Measurements from ENCODE around the gene TECTB. TPM values are rescaled to one million over a fixed set of nuclear protein-coding genes. Genes with fewer than 3 reads are reported as not detected.

The TECTB gene
- total RNA-seq, 1 experiment from 2014 or later, result not detected

- no peak for DNase-seq (ENCODE audit: low read depth)
Measured at GRCh38 chr10:112274831-112275230, 8.4 kb upstream of the TECTB start.

- no peak for DNase-seq (ENCODE audit: low read depth)
Measured at GRCh38 chr10:112275512-112276245, 7.5 kb upstream of the TECTB start.

- DNase-seq (ENCODE audit: low read depth), result no peak
Measured at GRCh38 chr10:112278871-112279270, 4.3 kb upstream of the TECTB start.

GRCh38 chr10:112279433-112279832, 3.8 kb upstream of the TECTB start:
- no peak for DNase-seq (ENCODE audit: low read depth)

GRCh38 chr10:112280205-112280921, 2.8 kb upstream of the TECTB start:
- no peak for DNase-seq (ENCODE audit: low read depth)

- no peak for DNase-seq (ENCODE audit: low read depth)
Measured at GRCh38 chr10:112282086-112282485, 1.1 kb upstream of the TECTB start.

- DNase-seq (ENCODE audit: low read depth), result no peak
Measured at GRCh38 chr10:112286837-112287818, 3.9 kb downstream of the TECTB start.

GRCh38 chr10:112287844-112288243, 4.6 kb downstream of the TECTB start:
- DNase-seq (ENCODE audit: low read depth), result no peak

GRCh38 chr10:112288486-112288885, 5.3 kb downstream of the TECTB start:
- no peak for DNase-seq (ENCODE audit: low read depth)

GRCh38 chr10:112289373-112290053, 6.3 kb downstream of the TECTB start:
- no peak for DNase-seq (ENCODE audit: low read depth)

- DNase-seq (ENCODE audit: low read depth), result no peak
Measured at GRCh38 chr10:112290054-112290373, 6.8 kb downstream of the TECTB start.

- DNase-seq (ENCODE audit: low read depth), result no peak
Measured at GRCh38 chr10:112294169-112294568, 11.0 kb downstream of the TECTB start.

GRCh38 chr10:112295853-112296830, 12.9 kb downstream of the TECTB start:
- DNase-seq (ENCODE audit: low read depth), result no peak

- no peak for DNase-seq (ENCODE audit: low read depth)
Measured at GRCh38 chr10:112296908-112297331, 13.7 kb downstream of the TECTB start.

GRCh38 chr10:112298581-112298980, 15.4 kb downstream of the TECTB start:
- DNase-seq (ENCODE audit: low read depth), result no peak

GRCh38 chr10:112299456-112299855, 16.3 kb downstream of the TECTB start:
- DNase-seq (ENCODE audit: low read depth), result no peak

GRCh38 chr10:112302335-112302734, 19.1 kb downstream of the TECTB start:
- DNase-seq (ENCODE audit: low read depth), result no peak

GRCh38 chr10:112303528-112303927, 20.3 kb downstream of the TECTB start:
- no peak for DNase-seq (ENCODE audit: low read depth)

GRCh38 chr10:112304267-112304859, 21.2 kb downstream of the TECTB start:
- DNase-seq (ENCODE audit: low read depth), result no peak
